ENCODE data around the gene METTL27.
"Not testable (repeated sequence)": the region's sequence is repeated elsewhere in the genome, so short reads cannot be mapped to it uniquely, and the experiment has no call there.

The METTL27 gene

DNA sequence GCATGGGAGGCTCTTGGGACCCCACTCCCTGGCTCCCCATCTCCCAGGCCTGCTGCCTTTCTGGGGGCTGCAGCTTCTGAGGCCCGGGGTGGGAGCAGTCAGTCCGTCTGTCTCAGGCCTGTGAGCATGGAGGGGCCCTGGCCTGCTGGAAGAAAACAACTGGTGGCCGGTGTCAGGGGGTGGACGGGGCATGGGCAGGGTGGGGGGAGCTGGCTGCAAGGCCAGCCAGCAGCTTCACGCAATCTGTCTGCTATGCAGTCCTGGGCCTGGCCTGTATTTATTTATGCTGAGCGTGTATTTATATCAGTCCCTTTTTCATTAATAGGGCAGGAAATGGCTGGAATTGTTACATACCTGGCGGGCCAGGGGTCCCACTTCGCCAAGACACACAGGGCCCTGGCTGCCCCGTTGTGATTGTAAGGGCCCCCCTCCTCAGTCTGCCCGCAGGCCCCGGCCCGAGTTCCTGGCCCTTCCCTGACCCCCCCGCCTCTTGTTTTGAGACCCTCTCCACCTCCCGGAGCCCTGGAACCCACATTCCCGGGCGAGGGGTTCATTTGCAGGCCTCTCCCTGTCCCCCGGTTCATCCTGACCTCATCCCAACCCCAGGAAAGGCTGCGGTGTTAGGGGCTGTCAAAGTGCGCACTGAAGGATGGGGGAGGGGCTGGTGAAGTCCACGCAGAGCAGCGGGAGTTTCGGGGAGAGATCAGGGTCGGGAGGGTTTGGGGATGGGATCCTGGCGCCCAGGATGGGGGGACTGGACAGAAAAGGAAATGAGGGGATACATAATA, 26.9 kb upstream of the METTL27 start:
- no peak for DNase-seq (ENCODE audit: low read depth in 2 of 3, low spot score in 1 of 3)

DNA sequence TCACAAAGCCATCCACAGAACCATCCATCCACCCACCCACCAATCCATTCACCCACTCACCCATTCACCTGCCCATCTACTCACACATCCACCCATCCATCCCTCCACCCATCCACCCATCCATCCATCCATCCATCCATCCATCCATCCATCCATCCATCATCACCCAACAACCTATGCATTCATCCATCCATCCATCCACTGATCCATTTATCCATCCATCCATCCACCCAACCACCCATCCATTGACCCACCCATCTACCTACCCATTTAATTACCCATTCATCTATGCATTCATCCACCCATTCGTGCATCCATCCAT, 24.1 kb upstream of the METTL27 start:
- no peak for DNase-seq (ENCODE audit: low read depth in 2 of 3, low spot score in 1 of 3)

DNA sequence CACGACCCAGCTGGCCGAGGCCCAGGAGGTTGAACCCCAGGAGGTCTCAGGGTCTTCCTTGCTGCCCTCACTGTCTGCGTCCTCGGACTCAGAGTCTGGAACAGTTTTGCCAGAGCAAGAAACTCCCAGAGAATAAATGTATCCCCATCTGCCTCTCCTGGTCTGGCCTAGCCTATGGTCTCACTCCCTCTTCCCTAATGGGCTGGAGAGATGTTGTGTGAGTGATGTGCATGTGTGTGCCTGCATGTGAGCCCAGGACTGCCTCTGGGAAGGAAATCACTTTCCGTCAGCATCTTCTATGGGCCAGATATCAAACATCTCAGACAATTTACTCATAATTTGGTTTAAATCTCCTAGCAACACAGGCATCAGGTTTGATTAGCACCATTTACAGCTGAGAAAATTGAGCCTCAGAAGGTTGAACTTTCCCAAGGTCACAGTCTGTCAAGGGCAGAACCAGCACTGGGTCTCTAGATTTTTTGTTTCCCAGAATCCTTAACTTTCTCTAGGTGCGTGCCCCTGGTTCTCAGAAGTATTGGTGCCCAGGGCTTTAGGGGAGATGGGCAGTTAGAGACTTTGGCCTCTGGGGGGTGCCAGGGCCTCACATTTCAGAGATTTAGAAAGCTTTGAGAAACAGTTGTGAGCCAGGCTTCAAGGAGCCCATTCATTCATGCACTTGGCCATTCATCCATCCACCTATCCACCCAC, 23.6 kb upstream of the METTL27 start:
- DNase-seq (ENCODE audit: low read depth in 2 of 3, low spot score in 1 of 3), result no peak

DNA sequence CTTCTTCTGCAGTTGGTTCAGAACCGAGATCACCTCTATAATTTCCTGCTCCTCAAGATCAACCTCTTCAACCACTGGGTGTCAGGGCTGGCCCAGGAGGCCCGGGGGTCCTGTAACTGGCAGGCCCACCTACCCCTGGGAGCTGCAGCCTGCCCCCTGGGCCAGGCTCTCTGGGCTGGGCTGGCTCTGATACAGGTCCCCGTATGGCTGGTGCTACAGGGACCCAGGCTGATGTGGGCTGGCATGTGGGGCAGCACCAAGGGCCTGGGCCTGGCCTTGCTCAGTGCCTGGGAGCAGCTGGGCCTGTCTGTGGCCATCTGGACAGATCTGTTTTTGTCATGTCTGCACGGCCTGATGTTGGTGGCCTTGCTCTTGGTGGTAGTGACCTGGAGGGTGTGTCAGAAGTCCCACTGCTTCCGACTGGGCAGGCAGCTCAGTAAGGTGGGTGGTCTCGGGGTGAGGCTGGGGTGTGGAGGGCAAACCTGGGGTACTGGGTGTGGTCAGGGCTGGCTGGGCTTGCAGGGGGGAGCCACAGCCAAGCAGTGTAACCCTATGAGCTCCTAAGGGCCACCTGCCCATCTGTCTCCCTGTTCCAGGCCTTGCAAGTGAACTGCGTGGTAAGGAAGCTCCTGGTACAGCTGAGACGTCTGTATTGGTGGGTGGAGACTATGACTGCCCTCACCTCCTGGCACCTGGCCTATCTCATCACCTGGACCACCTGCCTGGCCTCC, 22.8 kb upstream of the METTL27 start:
- no peak for DNase-seq (ENCODE audit: low read depth in 2 of 3, low spot score in 1 of 3)

DNA sequence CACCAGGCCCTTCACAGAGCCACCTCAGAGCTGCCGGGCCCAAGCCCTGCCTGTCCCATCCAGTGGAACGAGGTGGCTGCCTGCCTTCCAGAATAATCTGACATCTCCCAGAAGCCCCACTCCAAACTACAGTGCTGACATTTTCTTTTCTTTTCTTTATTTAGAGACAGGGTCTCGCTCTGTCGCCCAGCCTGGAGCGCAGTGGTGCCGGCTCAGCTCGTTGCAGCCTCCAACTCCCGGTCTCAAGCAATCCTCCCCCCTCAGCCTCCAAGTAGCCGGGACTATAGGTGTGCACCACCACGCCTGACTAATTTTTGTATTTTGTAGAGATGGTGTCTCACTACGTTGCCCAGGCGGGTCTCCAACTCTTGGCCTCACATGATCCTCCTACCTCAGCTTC, 19.0 kb upstream of the METTL27 start:
- DNase-seq (ENCODE audit: low read depth in 2 of 3, low spot score in 1 of 3), result no peak

DNA sequence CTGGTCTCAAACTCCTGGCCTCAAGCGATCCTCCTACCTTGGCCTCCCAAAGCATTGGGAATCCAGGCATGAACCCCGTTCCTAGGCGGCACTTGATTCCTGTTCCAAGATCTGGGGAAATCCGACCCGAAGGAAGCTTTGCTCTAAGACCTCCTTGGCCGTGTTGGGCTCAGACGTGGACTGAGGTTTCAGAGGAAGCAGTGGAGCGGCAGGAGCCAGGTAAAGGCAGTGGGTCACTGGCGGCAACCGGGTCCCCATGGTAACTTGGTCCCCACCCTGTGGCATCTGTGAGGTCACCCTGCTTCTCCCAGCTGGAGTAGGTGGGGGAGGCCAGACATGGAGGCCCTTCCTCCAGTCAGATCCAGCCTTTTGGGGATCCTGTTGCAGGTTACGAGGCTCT, 18.5 kb upstream of the METTL27 start, which contains the start of gene TMEM270:
TSS of gene TMEM270 (plus strand) at position 301 of the 400 bp plus-strand sequence. CDS start at position 337, 36 bp downstream.
- no peak for DNase-seq (ENCODE audit: low read depth in 2 of 3, low spot score in 1 of 3)

DNA sequence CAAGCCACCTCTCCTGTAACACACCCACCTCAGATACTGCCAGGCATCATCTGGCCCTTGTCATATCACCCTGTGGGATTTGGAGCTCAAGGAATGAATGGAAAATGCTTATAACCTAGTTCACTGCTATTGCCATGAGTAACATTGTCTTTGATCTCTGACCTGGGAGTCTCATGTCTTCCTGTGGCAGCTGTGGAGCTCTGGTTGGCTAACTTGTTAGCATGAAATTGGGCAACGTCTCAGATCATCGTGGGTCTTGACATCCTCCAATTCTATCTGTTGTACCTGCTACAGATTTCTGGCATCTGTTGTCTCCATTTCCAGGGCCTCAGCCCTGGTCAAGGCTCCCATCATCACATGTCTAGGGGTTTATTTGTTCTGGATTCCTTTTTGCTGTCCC, 16.5 kb upstream of the METTL27 start:
- no peak for DNase-seq (ENCODE audit: low read depth in 2 of 3, low spot score in 1 of 3)

DNA sequence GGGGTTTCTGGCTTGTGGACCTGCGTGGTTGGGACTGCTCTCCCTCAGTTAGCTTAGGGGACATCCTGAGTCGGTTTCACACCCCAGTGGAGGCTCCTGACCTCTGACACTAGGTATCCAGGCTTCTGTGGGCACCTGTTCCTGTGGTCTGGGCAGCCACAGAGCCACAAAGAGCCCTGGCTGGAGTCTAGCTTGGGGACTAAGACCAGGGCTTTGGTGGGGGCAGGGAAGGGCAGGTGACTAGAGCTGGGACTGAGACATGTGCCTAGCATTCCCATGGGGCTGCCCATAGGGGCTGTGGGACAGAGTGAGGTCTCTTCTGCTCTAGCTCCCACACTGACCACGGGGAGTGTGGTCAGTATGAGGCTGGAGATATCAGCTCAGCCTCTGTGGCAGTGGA, 14.6 kb upstream of the METTL27 start:
- DNase-seq (ENCODE audit: low read depth in 2 of 3, low spot score in 1 of 3), result no peak

DNA sequence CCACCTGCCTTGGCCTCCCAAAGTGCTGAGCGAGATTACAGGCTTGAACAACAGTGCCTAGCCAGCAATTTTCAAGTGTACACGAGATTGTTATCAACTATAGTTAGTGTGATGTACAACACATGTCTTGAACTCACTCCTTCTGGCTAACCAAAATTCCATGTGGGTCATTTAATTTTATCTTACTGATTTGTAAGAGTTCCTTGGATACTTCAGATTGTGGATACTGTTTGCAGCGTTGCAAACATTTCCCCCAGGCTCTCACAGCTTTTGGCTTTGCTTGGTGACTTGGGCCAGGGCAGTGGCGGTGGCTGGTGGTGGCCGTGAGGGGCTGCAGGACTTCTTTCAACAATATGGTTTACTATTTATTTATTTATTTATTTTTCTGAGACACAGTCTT, 10.2 kb upstream of the METTL27 start:
- no peak for DNase-seq (ENCODE audit: low read depth in 2 of 3, low spot score in 1 of 3)

DNA sequence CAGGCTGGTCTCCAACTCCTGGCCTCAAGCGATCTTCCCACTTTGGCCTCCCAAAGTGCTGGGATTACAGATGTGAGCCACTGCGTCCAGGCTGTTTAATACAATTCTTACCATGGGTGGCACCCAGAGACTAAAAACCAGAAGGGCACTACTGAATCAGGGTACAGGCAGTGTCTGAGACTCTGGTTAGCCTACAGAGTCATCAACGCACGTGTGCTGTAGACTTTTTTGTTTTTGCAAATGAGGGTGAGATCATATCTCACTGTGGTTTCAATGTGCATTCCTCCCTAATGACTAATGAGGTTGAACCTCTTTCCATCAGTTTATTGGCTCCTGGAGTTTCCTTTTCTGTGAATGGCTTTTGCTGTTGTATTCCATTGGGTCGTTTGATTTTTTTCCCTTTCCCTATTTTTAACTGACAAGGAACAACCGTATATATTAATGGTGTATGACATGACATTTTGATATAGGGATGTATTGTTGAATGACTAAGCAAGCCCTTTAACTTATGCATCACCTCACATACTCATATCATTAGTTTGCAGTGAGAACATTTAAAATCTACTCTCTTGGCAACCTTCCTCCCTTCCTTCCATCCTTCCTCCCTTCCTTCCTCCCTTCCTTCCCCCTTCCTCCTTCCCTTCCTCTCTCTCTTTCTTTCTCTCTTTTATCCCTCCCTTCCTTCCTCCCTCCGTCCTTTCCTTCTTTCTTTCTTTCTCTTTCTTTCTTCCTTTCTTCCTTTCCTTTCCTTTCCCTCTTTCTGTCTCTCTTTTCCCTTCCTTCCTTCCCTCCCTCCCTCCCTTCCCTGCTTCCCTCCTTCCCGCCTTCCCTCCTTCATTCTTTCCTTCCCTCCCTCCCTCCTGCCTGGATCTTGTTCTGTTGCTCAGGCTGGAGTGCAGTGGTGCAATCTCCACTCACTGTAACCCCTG, 9.4 kb upstream of the METTL27 start:
- DNase-seq (ENCODE audit: low read depth in 2 of 3, low spot score in 1 of 3), result peak in 1 of 3 donors; percentile 62

DNA sequence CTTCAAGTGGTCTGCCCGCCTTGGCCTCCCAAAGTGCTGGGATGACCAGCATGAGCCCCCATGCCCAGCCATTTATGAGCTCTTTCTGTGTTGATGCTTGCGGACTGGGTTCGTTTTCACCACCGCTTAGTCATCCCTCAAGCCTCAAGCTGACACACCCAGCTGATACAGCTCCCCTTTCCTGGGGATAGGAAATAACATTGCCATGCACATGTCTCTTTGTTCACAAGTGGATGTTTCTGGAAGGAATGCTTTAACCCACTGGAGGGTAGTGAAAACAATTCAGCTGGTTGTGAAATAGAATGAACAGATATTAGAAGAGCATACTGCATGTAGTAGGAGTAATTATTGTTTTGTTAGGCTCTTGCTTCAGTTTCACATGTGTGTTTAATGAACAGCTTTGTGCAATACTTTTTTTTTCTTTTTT, 8.5 kb upstream of the METTL27 start:
- DNase-seq (ENCODE audit: low read depth in 2 of 3, low spot score in 1 of 3), result no peak

DNA sequence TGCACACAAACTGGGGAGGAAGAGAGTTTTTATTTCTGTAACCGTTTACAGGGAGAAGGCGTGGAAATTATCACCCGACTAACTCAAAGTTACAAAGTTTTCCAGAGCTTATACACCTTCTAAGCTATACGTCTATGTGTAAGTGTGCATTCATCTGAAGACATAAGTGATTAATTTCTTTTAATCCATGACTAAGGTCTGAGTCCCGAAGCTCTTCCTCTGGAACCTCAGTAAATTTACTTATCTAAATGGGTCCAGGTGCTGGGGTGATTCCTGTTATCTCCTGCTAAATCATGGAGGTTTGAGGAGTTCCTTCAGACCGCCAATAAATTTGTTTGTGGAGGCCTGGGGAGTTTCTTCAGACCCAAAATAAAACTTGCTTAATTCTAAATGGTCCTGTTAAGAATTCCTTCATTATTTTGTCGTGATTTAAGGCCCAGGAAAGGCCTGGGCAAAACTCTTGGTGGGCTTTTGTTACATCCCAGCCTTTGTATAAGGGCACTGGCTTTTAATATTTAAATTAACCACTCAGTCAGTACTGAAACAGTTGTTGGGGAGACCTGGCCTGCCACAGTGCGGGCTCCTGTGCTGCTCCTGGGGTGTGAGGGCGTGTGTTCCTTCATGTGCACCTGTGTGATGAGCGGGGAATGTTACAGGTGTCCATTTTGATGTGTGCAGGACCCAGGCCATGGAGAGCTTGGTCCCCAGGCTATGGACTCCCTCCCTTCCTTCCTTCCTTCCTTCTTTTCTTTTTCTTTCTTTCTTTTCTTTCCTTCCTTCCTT, 5.8 kb upstream of the METTL27 start:
- no peak for DNase-seq (ENCODE audit: low read depth in 2 of 3, low spot score in 1 of 3)

DNA sequence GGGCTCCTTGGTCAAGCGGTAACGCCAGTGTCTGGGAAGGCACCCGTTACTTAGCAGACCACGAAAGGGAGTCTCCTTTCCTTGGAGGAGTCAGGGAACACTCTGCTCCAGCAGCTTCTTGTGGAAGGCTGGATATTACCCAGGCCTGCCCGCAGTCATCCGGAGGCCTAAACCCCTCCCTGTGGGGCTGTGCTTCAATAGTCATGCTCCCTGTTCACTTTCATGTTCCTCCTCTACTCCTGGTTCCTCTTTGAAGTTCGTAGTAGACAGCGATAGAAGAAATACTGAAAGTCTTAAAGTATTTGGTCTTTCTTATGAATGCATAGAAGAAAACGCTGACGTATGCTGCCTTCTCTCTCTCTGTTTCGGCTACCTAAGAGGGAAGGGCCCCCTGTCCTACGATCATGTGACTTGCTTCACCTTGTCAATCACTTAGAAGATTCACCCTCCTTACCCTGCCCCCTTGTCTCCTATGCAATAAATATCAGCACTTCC, 3.4 kb upstream of the METTL27 start:
- DNase-seq (ENCODE audit: low read depth in 2 of 3, low spot score in 1 of 3), result not testable (repeated sequence)

DNA sequence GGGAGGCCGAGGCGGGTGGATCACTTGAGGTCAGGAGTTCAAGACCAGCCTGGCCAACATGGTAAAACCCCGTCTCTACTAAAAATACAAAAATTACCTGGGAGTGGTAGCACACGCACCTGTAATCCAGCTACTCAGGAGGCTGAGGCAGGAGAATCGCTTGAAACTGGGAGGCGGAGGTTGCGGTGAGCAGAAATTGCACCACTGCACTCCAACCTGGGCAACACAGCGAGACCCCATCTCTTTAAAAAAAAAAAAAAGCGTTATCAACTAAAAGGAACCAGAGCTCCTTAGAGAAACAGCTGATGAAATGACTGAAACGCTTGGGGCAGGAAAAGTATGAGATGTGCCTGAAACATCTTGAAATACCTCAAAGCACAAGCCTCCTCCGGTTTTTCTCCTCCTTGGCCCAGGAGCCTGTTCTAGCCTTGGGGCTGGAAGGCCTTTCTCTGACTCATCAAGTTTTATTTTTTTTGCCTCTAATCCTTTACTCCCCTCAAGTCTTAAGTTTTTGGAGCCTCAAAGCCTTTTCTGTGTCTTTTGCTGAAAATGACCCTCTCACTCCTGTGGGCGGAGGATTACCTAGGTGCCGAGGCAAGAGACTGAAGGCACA, 2.6 kb upstream of the METTL27 start:
- DNase-seq (ENCODE audit: low read depth in 2 of 3, low spot score in 1 of 3), result no peak

DNA sequence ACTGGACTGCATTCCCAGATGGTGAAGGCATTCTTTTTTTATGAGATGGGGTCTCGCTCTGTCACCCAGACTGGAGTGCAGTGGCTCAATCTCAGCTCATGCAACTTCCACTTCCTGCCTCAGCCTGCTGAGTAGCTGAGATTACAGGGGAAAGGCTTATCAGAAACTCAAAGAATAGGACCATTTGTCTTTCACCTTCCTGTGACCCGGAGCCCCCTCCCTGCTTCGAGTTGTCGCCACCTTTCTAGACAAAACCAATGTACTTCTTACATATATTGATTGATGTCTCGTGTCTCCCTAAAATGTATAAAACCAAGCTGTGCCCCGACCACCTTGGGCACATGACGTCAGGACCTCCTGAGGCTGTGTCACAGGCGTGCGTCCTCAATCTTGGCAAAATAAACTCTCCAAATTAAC, 1.8 kb upstream of the METTL27 start:
- DNase-seq (ENCODE audit: low read depth in 2 of 3, low spot score in 1 of 3), result no peak

DNA sequence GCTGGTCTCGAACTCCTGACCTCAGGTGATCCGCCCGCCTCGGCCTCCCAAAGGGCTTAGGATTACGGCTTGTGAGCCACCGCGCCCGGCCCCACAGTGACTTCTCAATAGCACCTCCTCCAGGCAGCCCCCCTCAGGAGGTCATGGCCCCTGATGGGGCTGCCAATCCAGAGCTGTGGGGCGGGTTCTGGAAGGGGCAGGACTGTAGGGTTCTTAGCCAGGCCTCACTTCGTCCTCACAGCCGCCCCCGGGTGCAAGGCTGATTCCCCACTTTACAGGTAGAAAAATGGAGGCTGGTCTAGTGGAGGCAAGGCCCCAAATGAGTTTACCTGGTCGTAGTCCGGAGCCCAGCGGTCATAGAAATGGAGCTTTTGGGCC, 638 bp downstream of the METTL27 start:
- no peak for DNase-seq (ENCODE audit: low read depth in 2 of 3, low spot score in 1 of 3)

DNA sequence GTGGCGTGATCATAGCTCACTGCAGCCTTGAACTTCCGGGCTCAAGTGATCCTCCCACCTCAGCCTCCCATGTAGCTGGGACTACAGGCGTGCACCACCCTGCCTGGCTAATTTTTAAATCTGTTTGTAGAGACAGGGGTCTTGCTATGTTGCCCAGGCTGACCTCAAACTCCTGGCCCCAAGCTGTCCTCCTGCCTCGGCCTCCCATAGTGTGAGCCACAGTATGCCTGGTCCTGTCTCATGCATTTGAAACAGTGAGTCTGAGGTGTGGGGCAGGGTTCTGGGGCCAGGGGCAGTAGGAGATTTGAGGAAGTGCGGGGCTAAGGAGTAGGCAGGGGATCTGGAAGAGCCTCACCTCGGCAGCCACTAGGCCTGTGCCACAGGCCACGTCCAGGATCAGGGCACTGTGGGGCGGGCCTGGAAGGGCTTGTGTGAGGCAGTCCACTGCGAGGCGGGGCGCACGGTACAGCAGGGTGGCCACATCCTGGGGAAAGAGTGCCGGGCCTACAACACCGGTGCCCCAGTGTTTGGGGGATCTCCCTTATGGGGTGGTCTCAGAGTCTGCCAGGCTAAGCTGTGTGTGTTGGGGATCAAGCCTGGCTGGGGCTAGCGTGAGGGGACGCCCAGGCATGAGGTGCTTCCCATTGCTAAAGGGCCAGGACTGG, 1.5 kb downstream of the METTL27 start:
- DNase-seq (ENCODE audit: low read depth in 2 of 3, low spot score in 1 of 3), result no peak

DNA sequence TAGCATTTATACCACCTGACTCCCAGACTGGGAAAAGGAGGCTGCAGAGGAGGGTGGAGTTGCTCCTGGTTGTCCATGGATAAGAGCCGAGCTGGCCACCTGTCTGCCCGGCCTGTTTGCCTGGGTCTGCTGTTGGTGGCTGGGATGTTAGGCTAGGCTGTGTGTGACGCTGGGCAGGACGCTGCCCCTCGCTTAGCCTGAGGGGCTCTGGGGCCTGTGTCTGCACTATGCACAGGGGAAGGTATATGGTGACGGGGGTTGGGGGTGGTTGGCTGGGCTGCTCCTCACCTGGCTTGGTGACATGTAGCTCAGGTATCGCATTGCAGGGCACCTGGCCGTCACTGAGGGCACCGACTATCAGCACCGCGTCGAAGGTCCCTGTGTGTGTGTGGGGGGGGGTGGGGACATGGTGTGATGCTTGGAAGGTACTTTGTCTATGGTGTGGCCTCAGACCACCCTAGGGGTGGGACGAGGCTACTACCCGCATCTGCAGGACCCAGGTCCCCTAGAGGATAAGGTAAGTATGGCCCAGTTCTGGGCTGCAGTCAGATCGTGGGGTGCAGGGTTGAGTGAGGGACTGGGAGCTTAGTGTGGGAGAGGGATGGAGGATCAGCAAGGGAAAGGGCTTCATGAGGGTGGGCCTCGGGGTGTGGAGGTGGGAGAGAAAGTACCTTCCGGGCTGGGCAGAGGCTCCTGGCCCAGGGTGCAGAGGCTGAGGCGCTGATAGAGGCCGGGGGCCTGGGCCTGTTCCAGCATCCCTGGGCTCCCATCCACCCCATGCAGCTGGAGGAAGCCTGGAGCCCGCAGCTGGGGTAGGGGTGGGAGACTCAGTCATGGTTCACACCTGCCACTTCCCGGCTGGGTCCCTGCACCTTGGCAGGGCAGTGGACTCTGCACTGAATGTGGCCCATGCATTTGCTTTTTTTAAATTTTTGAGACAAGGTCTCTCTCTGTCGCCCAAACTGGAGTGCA, 2.3 kb downstream of the METTL27 start:
- no peak for DNase-seq (ENCODE audit: low read depth in 2 of 3, low spot score in 1 of 3)

All from stimulated activated CD4-positive, alpha-beta T cell treated with anti-CD3 and anti-CD28 coated beads, Interleukin-12 subunit alpha, Interleukin-12 subunit beta, amount 100 ng/mL, for 48 hours (primary cell).